Fibroblast of pulmonary artery (primary cell): ENCODE data around the gene CRB2.
"Not testable (repeated sequence)": the region's sequence is repeated elsewhere in the genome, so short reads cannot be mapped to it uniquely, and the experiment has no call there.

ENCODE experiments used
- DNase-seq: peaks from one replicate; pipeline ENCODE4 v3.0.0-alpha.2; 2010; ENCODE audit warnings: low read depth
- H3K4me3 ChIP-seq: replicated peaks from 2 replicates; pipeline ENCODE4 v1.5.1; 2011; ENCODE audit warnings: low read depth, mild to moderate bottlenecking, control low read depth, low read length, moderate library complexity
- CTCF ChIP-seq: IDR thresholded peaks from 2 replicates; pipeline ENCODE4 v1.5.1; 2011; ENCODE audit warnings: mild to moderate bottlenecking, control low read depth, low read length, inconsistent platforms; ENCODE audit errors: missing control alignments

Gene CRB2

GRCh38 chr9:123397975-123398374 lies 42.0 kb downstream of the CRB2 start:
- no peak for TF ChIP-seq CTCF
- H3K4me3 ChIP-seq: no peak overlapping the region
- no peak for DNase-seq

- not testable (repeated sequence) for H3K4me3 ChIP-seq
These were observed 42.9 kb downstream of the CRB2 start for GRCh38 chr9:123398938-123399337.

GRCh38 chr9:123399803-123400378 lies 43.9 kb downstream of the CRB2 start:
- peak; percentile 54 for TF ChIP-seq CTCF
- no peak overlapping the region for H3K4me3 ChIP-seq
- DNase-seq: no peak

More at GRCh38 chr9:123398938-123399337, 42.9 kb downstream of the CRB2 start:
- DNase-seq: not testable (repeated sequence)

DNA sequence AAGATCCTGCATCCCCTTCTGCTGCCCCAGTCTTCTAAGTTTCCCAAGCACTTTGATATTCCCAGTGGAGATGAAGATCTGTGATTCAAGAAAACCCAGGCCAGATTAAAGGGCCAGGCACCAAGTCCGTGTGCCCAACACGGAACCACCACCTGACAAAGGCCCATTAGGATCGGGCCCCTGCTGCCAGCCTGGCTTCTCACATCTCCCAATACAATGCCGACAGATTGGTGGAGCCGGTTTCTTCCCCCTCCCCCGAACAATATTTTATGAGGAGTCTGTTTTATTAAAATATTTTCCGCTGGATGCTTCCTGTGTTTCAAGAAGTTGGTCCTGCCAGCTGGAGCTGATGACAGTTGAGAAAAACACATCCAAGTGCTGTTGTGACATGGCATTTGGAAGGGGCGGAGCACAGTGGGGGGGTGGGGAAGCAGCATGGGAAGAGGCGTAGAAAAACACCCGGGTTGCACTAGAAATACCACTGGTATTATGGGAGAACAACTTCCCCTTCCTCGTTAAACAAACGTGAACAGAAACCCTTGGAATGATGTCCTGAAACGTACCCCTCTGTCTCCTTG lies 45.0 kb downstream of the CRB2 start:
- TF ChIP-seq CTCF: no peak
- no peak for DNase-seq
- no peak overlapping the region for H3K4me3 ChIP-seq

- DNase-seq: peak; percentile 70
- TF ChIP-seq CTCF: peak; percentile 88
- no peak overlapping the region for H3K4me3 ChIP-seq
These were observed 46.0 kb downstream of the CRB2 start for GRCh38 chr9:123401879-123402513.

- DNase-seq: no peak
- TF ChIP-seq CTCF: no peak
- H3K4me3 ChIP-seq: no peak overlapping the region
These were observed 47.0 kb downstream of the CRB2 start for GRCh38 chr9:123402981-123403509.

DNA sequence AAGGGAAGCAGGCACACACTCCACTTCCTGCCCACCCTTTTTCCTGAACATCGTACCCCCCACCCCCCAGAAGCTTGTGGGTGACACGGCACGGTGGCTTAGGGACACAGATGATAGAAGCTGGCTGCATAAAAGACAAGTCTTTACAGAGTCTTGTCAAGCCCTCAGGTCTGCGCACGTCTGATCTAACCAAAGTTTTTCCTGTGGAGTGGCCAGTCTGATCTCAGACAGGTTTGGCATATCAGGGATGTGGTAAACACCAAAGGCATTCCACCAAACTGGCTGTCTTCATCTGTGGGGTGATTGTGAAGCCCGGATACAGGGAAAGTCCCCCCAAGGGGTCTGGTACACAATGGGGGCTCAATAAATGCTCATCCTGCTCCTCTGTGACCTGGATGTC lies 50.0 kb downstream of the CRB2 start:
- TF ChIP-seq CTCF: no peak
- no peak for DNase-seq

More for the DNA sequence above, 50.0 kb downstream of the CRB2 start:
- no peak overlapping the region for H3K4me3 ChIP-seq
